A673 (cell line): ENCODE measurements around the gene BRWD1.

Experiments used
- CTCF ChIP-seq: fragments of 300-800, 200-600 bp; sonication (generic); conservative IDR thresholded peaks from 2 replicates; pipeline ENCODE4 v1.5.1; 2017; ENCODE audit warnings: low read depth, mild to moderate bottlenecking, antibody characterized with exemption, low read length, moderate library complexity, mixed read lengths
- EZH2 ChIP-seq: fragments of 200-600 bp; sonication (generic); IDR thresholded peaks from 2 replicates; pipeline ENCODE4 v1.6.1; 2017; ENCODE audit warnings: borderline replicate concordance, low read depth, mild to moderate bottlenecking, mixed read lengths, antibody characterized with exemption, low read length; ENCODE audit not compliant: poor library complexity, severe bottlenecking

- TF ChIP-seq CTCF (no peak), EZH2 (no peak)
Observed at GRCh38 chr21:39344848-39345247, 31.4 kb upstream of the BRWD1 start.
